Vagina (tissue), 2 donors: ENCODE data around the gene SLCO2A1. TPM values are rescaled to one million over a fixed set of nuclear protein-coding genes. Genes with fewer than 3 reads are reported as not detected.

Experiments
- DNase-seq, 2 donors: peaks; one replicate each; pipeline ENCODE4 v3.0.0-alpha.2; 2017; ENCODE audit errors: extremely low spot score in 2 of 2
- H3K27ac ChIP-seq: fragments of 200-600 bp; sonication (generic); one replicate; pipeline ENCODE4 v1.5.1; 2019
- H3K27me3 ChIP-seq: fragments of 200-600 bp; sonication (generic); one replicate; pipeline ENCODE4 v1.5.1; 2019
- H3K36me3 ChIP-seq, 2 donors: fragments of 200-600 bp; sonication (generic); one replicate each; pipeline ENCODE4 v1.5.1; 2017 to 2019
- H3K4me1 ChIP-seq: fragments of 200-600 bp; sonication (generic); one replicate; pipeline ENCODE4 v1.5.1; 2019
- H3K4me3 ChIP-seq, 2 donors: fragments of 200-600 bp; sonication (generic); 1 replicate in 1 of 2; 2 replicates in 1 of 2; pipeline ENCODE4 v1.5.1; 2016 to 2019
- H3K9me3 ChIP-seq: fragments of 200-600 bp; sonication (generic); one replicate; pipeline ENCODE4 v1.5.1; 2019
- CTCF ChIP-seq, 3 experiments: fragments of 450-650 bp in 2 of 3; fragments of 200-600 bp in 1 of 3; sonication (generic) in 1 of 3; IDR thresholded peaks; one replicate each; pipeline ENCODE4 v1.5.1; 2017 to 2019; ENCODE audit warnings: antibody characterized with exemption in 3 of 3, mild to moderate bottlenecking in 2 of 3, moderate library complexity in 2 of 3
- POLR2A ChIP-seq, 2 donors: fragments of 450-650 bp; IDR thresholded peaks; one replicate each; pipeline ENCODE4 v1.6.1; 2017; ENCODE audit warnings: antibody characterized with exemption in 2 of 2, mild to moderate bottlenecking in 2 of 2, moderate library complexity in 2 of 2
- POLR2AphosphoS5 ChIP-seq, 2 donors: sonication (generic); formaldehyde crosslinking; IDR thresholded peaks; one replicate each; pipeline ENCODE4 v1.9.0; 2017; ENCODE audit warnings: antibody characterized with exemption in 2 of 2, mild to moderate bottlenecking in 2 of 2, low read depth in 1 of 2; ENCODE audit not compliant: insufficient read depth in 1 of 2
- intact Hi-C: fragments of 100-400 bp; cut with DNase I; formaldehyde crosslinking; loops from one replicate; pipeline ENCODE4 v1.15.1; 2023
- total RNA-seq: library from RNA; depleted of rRNA; stranded (reverse); fragments of >200 nt; gene quantifications from one replicate; pipeline ENCODE4 v1.2.3, GENCODE V29; 2016

SLCO2A1 gene
- total RNA-seq, 1 donor from 2014 or later = 40.3 TPM

DNA sequence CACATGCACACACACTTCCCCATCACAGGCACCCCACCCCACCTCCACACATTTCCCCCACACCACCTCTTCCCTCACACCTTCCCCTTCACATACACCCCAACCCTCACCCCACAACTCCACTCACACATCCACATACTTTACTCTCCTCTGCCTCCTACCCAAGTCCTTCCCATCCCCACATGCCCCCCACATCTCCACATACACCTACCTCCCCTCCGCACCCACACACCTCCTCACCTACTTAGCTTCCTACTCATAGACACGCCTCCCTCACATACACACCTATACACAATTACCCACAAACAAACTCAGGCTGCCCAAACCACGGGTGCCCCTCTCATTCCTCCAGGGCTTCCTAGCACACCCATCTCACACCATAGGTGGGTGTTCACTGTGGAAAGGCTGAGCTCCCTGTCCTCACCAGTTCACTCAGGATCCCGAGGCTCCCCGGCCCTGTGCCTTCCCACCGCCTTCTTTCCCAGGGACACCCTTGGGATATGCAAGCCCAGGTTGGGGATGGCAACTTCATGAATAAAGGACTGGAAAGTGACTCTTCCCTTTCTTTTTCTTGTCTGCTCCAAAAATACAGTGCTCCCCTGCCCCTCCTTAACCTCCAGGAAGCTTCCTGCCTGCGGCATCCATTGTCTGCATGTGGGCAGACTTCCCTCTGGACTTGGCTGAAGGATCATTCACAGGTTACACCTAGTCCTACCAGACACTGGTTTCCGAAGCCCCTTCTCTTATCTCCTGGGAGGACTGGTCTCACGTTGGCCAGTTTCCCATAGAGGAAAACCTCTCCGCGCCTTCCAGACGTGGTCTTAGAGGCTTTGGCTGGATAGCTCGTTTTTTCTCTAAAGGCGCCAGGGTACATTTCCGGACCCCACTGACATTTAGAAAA is 61.5 kb downstream of the SLCO2A1 start:
- H3K9me3 ChIP-seq = no peaks in the 10 kb centered on the region
- H3K4me1 ChIP-seq = peaks cover 5% of the 10 kb centered on the region
- H3K4me3 ChIP-seq = no peak overlapping the region
- H3K27me3 ChIP-seq = no peaks in the 10 kb centered on the region
- no peaks in the 10 kb centered on the region for H3K36me3 ChIP-seq
- intact Hi-C loops = no loop called here
- no peak overlapping the region for H3K27ac ChIP-seq
- no peak for DNase-seq
- no peak for TF ChIP-seq CTCF (IDR thresholded peaks at IDR 0.05)
- TF ChIP-seq POLR2A (IDR thresholded peaks at IDR 0.05) = no peak
- TF ChIP-seq POLR2AphosphoS5 (IDR thresholded peaks at IDR 0.05; ENCODE audit: insufficient read depth in 1 of 2, low read depth in 1 of 2) = no peak

DNA sequence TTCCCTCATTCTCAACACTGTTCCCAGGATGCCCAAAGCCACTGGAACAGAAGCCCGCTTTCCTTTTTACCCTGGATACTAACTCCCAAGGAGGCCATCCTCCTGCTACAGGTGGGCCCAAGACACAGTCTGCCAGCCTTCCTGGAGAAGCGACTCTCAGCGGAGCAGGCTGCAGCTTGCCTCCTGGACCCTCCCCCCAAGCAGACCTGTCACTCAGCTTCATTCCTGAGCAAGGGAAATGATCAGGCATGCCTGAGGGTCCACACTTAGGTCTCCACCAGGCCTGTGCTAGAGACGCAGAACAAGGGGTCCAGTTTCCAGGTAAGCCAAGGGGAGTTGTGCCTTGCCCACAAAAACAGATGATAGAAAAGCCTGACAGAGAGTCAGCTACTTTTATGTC is 62.8 kb downstream of the SLCO2A1 start:
- H3K9me3 ChIP-seq = no peaks in the 10 kb centered on the region
- no peaks in the 10 kb centered on the region for H3K36me3 ChIP-seq
- no peak for TF ChIP-seq CTCF (IDR thresholded peaks at IDR 0.05)
- DNase-seq = no peak
- intact Hi-C loops = no loop called here
- H3K27ac ChIP-seq = no peak overlapping the region
- H3K4me3 ChIP-seq = no peak overlapping the region
- H3K27me3 ChIP-seq = no peaks in the 10 kb centered on the region
- H3K4me1 ChIP-seq = peaks cover 14% of the 10 kb centered on the region

GRCh38 chr3:133965906-133966305 is 63.8 kb downstream of the SLCO2A1 start:
- no peak overlapping the region for H3K4me3 ChIP-seq
- DNase-seq = no peak
- H3K9me3 ChIP-seq = no peaks in the 10 kb centered on the region
- H3K27ac ChIP-seq = no peak overlapping the region
- intact Hi-C loops = no loop called here
- no peaks in the 10 kb centered on the region for H3K36me3 ChIP-seq
- H3K4me1 ChIP-seq = peaks cover 14% of the 10 kb centered on the region
- no peaks in the 10 kb centered on the region for H3K27me3 ChIP-seq
- TF ChIP-seq CTCF (IDR thresholded peaks at IDR 0.05) = no peak

DNA sequence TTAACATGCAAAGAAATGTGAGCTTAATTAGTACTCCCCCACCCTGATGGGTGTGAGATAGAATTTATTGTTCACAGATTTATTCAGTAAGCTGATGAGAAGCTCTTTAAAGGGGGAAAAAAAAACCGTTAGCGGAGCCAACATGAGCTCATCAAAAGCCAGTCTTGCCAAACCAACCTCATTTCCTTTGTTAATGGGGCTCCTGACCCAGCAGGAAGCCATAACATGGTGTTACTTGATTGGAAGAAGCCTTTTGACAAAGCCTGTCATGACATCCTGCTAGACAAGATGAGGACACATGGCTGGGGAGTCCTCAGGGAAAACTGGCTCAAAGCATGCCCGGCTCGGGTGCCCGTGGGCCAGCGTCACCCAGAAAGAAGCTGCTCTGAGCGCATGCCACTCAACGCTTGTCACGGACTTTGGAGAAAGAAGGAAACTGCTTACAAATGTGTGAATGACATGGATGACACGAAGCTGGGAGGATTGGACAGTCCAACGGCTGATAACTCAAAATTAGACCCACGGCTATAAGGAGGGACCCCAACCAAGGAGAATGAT is 64.6 kb downstream of the SLCO2A1 start:
- Histone ChIP-seq H3K4me3 (no peak overlapping the region), H3K4me1 (peaks cover 14% of the 10 kb centered on the region), H3K36me3 (no peaks in the 10 kb centered on the region), H3K9me3 (no peaks in the 10 kb centered on the region), H3K27me3 (no peaks in the 10 kb centered on the region), H3K27ac (no peak overlapping the region)
- TF ChIP-seq POLR2AphosphoS5 (IDR thresholded peaks at IDR 0.05; ENCODE audit: insufficient read depth in 1 of 2, low read depth in 1 of 2) (no peak), CTCF (IDR thresholded peaks at IDR 0.05) (no peak), POLR2A (IDR thresholded peaks at IDR 0.05) (no peak)
- DNase-seq = no peak
- intact Hi-C loops = no loop called here

- Histone ChIP-seq H3K27me3 (no peaks in the 10 kb centered on the region), H3K4me1 (peaks cover 14% of the 10 kb centered on the region), H3K27ac (no peak overlapping the region), H3K4me3 (no peak overlapping the region), H3K9me3 (no peaks in the 10 kb centered on the region), H3K36me3 (no peaks in the 10 kb centered on the region)
- no peak for TF ChIP-seq POLR2AphosphoS5 (IDR thresholded peaks at IDR 0.05; ENCODE audit: insufficient read depth in 1 of 2, low read depth in 1 of 2)
- TF ChIP-seq CTCF (IDR thresholded peaks at IDR 0.05) = no peak
- no peak for TF ChIP-seq POLR2A (IDR thresholded peaks at IDR 0.05)
- DNase-seq = no peak
- intact Hi-C loops = no loop called here
Measured at GRCh38 chr3:133964547-133964946, 65.2 kb downstream of the SLCO2A1 start.
